ENCODE data around the gene UBE3B.
A peak's percentile ranks its signal among the peaks of the same experiment; 100 is the strongest.

Gene UBE3B

DNA sequence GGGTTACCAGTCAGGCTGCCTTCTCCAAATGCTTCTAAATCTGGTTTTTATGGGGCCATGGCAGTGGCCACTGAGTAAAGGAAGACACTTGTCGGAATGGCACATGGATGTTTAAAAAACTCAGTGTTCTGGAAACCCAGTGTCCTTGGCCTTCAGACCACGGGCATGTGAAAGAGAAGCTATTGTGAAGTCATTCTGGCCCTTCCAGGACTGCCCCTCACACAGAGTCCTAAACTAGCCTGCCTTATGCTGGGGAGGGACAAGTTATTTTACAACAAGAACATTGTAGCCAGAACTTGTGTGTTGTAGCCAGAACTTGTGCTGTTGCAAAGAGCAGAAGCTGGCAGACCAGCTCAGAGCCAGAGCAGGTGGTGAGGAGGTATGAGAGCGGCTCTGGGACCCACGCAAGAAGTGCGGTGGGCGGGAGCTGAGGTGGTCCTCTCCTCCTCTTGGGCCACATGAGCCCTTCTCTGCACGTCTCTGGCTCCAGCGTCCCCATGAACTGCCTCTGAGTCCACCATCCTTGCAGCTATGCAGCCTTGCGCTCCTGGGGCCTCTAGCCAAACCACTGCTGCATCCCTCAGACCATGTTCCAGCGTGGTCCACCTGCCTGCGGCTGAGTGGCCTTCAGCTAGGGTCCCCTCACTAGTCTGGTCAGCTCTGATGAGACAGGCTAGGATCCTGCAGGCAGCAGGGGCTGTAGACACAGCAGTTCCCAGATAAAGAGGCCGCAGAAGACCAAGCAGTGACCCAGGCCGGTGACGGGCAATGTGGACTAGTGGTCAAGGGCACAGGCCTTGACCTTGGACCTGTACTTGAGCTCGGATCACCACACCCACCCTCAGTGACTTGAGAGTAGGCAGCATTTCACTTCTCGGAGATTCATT, 63.3 kb downstream of the UBE3B start:
- DNase-seq (ENCODE audit: low read depth): no peak
- TF ChIP-seq CTCF (IDR thresholded peaks at IDR 0.05; ENCODE audit: low read length, missing control alignments): no peak
- no peak overlapping the region for H3K4me3 ChIP-seq (replicated peaks; ENCODE audit: low read depth, low read length)

GRCh38 chr12:109541413-109541726, 63.9 kb downstream of the UBE3B start:
- TF ChIP-seq CTCF (IDR thresholded peaks at IDR 0.05; ENCODE audit: low read length, missing control alignments): no peak
- H3K4me3 ChIP-seq (replicated peaks; ENCODE audit: low read depth, low read length): no peak overlapping the region
- no peak for DNase-seq (ENCODE audit: low read depth)

DNA sequence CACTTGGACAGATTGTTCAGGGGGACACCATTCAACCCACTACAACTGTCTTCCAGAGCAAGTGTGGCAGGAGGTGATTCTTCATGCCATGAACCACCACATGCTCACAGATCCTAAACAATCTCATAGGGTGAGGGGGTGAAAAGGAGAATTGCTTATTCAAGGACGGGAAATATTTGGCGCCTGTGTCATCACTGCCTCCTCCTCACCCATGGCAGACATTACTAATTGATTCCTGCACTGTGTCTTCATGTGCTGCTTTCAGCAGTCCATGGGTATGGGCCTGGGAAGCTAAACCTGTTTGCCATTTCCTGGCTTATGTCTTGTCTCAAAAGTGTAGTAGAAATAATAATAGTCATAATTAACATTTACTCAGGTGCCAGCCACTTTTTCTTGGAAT, 64.6 kb downstream of the UBE3B start:
- no peak overlapping the region for H3K4me3 ChIP-seq (replicated peaks; ENCODE audit: low read depth, low read length)
- peak; percentile 71 for DNase-seq (ENCODE audit: low read depth)
- TF ChIP-seq CTCF (IDR thresholded peaks at IDR 0.05; ENCODE audit: low read length, missing control alignments): no peak

DNA sequence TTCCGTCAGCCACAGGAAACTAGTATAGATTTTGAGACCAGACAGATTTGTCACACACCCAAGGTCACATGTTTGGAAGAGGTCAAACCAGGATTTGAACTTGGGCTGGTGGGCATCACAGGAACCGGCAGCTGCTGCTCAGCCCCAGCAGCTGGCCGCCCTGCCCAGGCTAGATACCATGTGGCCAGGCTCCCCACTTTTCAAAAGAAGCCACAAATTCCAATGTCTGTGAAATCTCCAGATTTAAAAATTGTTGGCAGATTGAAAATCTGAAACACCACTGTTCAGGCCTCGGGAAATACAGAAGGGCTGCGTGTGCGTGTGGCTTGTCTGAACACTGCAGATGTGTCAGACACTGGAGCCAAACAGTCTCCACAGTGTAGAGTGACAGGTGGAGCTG, 65.4 kb downstream of the UBE3B start:
- no peak for DNase-seq (ENCODE audit: low read depth)
- TF ChIP-seq CTCF (IDR thresholded peaks at IDR 0.05; ENCODE audit: low read length, missing control alignments): no peak
- no peak overlapping the region for H3K4me3 ChIP-seq (replicated peaks; ENCODE audit: low read depth, low read length)

GRCh38 chr12:109544955-109545531, 67.6 kb downstream of the UBE3B start:
- TF ChIP-seq CTCF (IDR thresholded peaks at IDR 0.05; ENCODE audit: low read length, missing control alignments): no peak
- DNase-seq (ENCODE audit: low read depth): peak; percentile 33
- no peak overlapping the region for H3K4me3 ChIP-seq (replicated peaks; ENCODE audit: low read depth, low read length)

DNA sequence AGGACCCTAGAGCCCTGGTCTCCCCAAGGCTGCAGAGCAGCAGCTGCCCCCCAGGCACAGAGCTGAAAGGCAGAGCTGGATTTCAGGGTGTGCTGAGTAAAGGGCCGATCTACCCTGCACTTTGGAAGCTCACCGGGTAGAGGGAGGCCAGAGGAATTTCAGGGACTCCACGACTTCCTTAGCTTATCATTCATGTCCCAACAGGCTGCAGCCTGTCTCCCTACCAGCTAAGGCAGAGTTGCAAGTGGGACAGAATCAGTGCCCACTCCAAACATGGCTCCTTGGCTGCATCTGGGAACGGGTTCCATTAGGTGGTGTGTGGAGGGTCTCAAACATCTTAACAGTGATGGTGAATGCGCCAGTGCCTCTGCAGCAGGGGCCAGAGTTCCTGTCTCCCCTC, 68.4 kb downstream of the UBE3B start:
- no peak for TF ChIP-seq CTCF (IDR thresholded peaks at IDR 0.05; ENCODE audit: low read length, missing control alignments)
- no peak for DNase-seq (ENCODE audit: low read depth)
- no peak overlapping the region for H3K4me3 ChIP-seq (replicated peaks; ENCODE audit: low read depth, low read length)

- TF ChIP-seq CTCF (IDR thresholded peaks at IDR 0.05; ENCODE audit: low read length, missing control alignments): no peak
- no peak for DNase-seq (ENCODE audit: low read depth)
- no peak overlapping the region for H3K4me3 ChIP-seq (replicated peaks; ENCODE audit: low read depth, low read length)
Measured at GRCh38 chr12:109547286-109547685, 69.9 kb downstream of the UBE3B start.
